Measurements from ENCODE around the gene SYTL2. TPM values are rescaled to one million over a fixed set of nuclear protein-coding genes. Genes with fewer than 3 reads are reported as not detected.

The SYTL2 gene
- total RNA-seq, 1 experiment from 2014 or later = 5.2 TPM

- H3K27ac ChIP-seq (ENCODE audit: insufficient read length, low read depth, low read length) = no peak overlapping the region
- no peak overlapping the region for H4K8ac ChIP-seq (replicated peaks; ENCODE audit: insufficient read length, low read depth, low read length)
- no peak overlapping the region for H2AK5ac ChIP-seq (ENCODE audit: insufficient read length, low read length)
- no peak overlapping the region for H2BK15ac ChIP-seq (ENCODE audit: low read depth, low read length)
- no peak for DNase-seq
- Mint-ChIP-seq H3K9me3 (no peaks in the 10 kb centered on the region), H3K36me3 (ENCODE audit: insufficient read depth in 1 of 3, low read depth in 3 of 3) (no peaks in the 10 kb centered on the region), H3K27me3 (ENCODE audit: low read depth) (peaks cover 46% of the 10 kb centered on the region), H3K4me1 (peaks cover 15% of the 10 kb centered on the region in 2 experiments), H3K4me3 (no peak overlapping the region; a peak in 1 of 5 replicates), H3K27ac (peak overlapping the region in 1 of 3 experiments; percentile 92; a peak in 1 of 7 replicates)
- no peak overlapping the region for H3K23ac ChIP-seq (ENCODE audit: insufficient read length, low read depth, low read length)
- no peak overlapping the region for H4K5ac ChIP-seq (ENCODE audit: insufficient read length, low read depth, low read length)
- no peak overlapping the region for H3K18ac ChIP-seq (ENCODE audit: insufficient read length, low read depth, low read length)
- H3K27me3 ChIP-seq (ENCODE audit: insufficient read depth, low read length) = peaks cover 1% of the 10 kb centered on the region; the same call in 1 of the 2 replicates
- H3K4ac ChIP-seq (ENCODE audit: low read depth, low read length) = no peak overlapping the region
- no peak overlapping the region for H2BK12ac ChIP-seq (ENCODE audit: insufficient read length, low read depth, low read length)
- H2BK120ac ChIP-seq (ENCODE audit: low read depth, low read length, poor library complexity, severe bottlenecking) = no peak overlapping the region
- no peak overlapping the region for H2BK5ac ChIP-seq (ENCODE audit: insufficient read length, low read length)
- WGBS (ENCODE audit: extremely low coverage, insufficient read length, low lambda C conversion rate) = no CpG with 5 or more reads among the region's 9 CpGs
- TF ChIP-seq, protein P1, sequence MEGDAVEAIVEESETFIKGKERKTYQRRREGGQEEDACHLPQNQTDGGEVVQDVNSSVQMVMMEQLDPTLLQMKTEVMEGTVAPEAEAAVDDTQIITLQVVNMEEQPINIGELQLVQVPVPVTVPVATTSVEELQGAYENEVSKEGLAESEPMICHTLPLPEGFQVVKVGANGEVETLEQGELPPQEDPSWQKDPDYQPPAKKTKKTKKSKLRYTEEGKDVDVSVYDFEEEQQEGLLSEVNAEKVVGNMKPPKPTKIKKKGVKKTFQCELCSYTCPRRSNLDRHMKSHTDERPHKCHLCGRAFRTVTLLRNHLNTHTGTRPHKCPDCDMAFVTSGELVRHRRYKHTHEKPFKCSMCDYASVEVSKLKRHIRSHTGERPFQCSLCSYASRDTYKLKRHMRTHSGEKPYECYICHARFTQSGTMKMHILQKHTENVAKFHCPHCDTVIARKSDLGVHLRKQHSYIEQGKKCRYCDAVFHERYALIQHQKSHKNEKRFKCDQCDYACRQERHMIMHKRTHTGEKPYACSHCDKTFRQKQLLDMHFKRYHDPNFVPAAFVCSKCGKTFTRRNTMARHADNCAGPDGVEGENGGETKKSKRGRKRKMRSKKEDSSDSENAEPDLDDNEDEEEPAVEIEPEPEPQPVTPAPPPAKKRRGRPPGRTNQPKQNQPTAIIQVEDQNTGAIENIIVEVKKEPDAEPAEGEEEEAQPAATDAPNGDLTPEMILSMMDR (conservative IDR thresholded peaks at IDR 0.05) = no peak
- no peak overlapping the region for H4K91ac ChIP-seq (ENCODE audit: insufficient read length, low read depth, low read length)
- no peak overlapping the region for H2AFZ ChIP-seq (ENCODE audit: low read length)
- H4K20me1 ChIP-seq (ENCODE audit: control insufficient read depth, insufficient read depth, insufficient read length) = peaks cover 3% of the 10 kb centered on the region
- H3K79me1 ChIP-seq (ENCODE audit: insufficient read depth, low read depth, low read length, poor library complexity, severe bottlenecking) = no peaks in the 10 kb centered on the region
- no peak overlapping the region for H3K4me2 ChIP-seq (ENCODE audit: insufficient read depth, insufficient read length, low read length)
- no peaks in the 10 kb centered on the region for H3K79me2 ChIP-seq (ENCODE audit: insufficient read depth, low read length)
- H3T11ph ChIP-seq (ENCODE audit: low read length) = no peak overlapping the region
- H3K23me2 ChIP-seq (ENCODE audit: insufficient read length, low read depth, low read length, poor library complexity, severe bottlenecking) = peaks cover 11% of the 10 kb centered on the region
- H3K14ac ChIP-seq (ENCODE audit: insufficient read depth, low read length) = no peak overlapping the region
- no peaks in the 10 kb centered on the region for H3K9me3 ChIP-seq (ENCODE audit: control insufficient read depth, low read depth, low read length)
- no peak overlapping the region for H2BK20ac ChIP-seq (ENCODE audit: low read depth, low read length, poor library complexity, severe bottlenecking)
- H3K56ac ChIP-seq (ENCODE audit: insufficient read length, low read depth, low read length) = no peak overlapping the region
- H3K9ac ChIP-seq (ENCODE audit: extremely low read depth, insufficient read length, low read length) = no peak overlapping the region
- H3K4me1 ChIP-seq (ENCODE audit: insufficient read depth, low read length) = no peaks in the 10 kb centered on the region
Observed at GRCh38 chr11:85813721-85814120, 2.8 kb upstream of the SYTL2 start.
